Esophagus squamous epithelium (tissue), 4 donors: ENCODE results near the gene SPEM3.

Experiments
- POLR2A ChIP-seq, 4 donors: fragments of 450-650 bp; IDR thresholded peaks; one replicate each; pipeline ENCODE4 v1.6.1; 2017; ENCODE audit warnings: antibody characterized with exemption in 4 of 4, mild to moderate bottlenecking in 4 of 4, moderate library complexity in 3 of 4
- TF ChIP-seq, protein P1 (sequence below), 6 experiments: fragments of 450-650 bp in 4 of 6; fragments of 200-600 bp in 2 of 6; sonication (generic) in 2 of 6; IDR thresholded peaks; one replicate each; pipeline ENCODE4 v1.5.1; 2016 to 2019; ENCODE audit warnings: antibody characterized with exemption in 6 of 6, mild to moderate bottlenecking in 4 of 6, moderate library complexity in 4 of 6

DNA sequence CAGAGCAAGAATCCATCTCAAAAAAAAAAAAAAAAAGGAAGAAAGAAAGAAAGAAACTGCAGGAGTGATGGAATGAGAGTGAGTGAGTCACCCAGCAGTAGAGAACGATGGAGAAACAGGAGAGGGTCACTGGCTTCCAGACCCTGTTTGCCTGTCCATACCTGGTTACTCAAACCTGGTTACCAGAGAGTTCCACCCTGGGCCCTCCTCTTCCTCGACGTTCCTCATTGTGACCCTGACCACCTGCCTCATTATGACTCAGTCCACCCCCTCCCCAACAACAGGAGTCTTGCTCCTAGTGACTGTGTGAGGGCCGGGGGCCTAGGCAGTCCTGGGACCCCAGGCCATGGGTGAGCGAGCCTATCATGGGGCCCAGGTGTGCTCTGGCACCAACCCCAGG, at the start of gene SPEM3:
- TF ChIP-seq, protein P1, sequence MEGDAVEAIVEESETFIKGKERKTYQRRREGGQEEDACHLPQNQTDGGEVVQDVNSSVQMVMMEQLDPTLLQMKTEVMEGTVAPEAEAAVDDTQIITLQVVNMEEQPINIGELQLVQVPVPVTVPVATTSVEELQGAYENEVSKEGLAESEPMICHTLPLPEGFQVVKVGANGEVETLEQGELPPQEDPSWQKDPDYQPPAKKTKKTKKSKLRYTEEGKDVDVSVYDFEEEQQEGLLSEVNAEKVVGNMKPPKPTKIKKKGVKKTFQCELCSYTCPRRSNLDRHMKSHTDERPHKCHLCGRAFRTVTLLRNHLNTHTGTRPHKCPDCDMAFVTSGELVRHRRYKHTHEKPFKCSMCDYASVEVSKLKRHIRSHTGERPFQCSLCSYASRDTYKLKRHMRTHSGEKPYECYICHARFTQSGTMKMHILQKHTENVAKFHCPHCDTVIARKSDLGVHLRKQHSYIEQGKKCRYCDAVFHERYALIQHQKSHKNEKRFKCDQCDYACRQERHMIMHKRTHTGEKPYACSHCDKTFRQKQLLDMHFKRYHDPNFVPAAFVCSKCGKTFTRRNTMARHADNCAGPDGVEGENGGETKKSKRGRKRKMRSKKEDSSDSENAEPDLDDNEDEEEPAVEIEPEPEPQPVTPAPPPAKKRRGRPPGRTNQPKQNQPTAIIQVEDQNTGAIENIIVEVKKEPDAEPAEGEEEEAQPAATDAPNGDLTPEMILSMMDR (IDR thresholded peaks at IDR 0.05) = no peak
- no peak for TF ChIP-seq POLR2A (IDR thresholded peaks at IDR 0.05)
